GM12872 (cell line): Measurements from ENCODE around the gene DCDC2C.

ENCODE experiments used
- CTCF ChIP-seq: IDR thresholded peaks from 3 replicates; pipeline ENCODE4 v1.5.1; 2011; ENCODE audit warnings: low read depth, mild to moderate bottlenecking, low read length, moderate library complexity; ENCODE audit not compliant: insufficient read depth

DCDC2C gene

DNA sequence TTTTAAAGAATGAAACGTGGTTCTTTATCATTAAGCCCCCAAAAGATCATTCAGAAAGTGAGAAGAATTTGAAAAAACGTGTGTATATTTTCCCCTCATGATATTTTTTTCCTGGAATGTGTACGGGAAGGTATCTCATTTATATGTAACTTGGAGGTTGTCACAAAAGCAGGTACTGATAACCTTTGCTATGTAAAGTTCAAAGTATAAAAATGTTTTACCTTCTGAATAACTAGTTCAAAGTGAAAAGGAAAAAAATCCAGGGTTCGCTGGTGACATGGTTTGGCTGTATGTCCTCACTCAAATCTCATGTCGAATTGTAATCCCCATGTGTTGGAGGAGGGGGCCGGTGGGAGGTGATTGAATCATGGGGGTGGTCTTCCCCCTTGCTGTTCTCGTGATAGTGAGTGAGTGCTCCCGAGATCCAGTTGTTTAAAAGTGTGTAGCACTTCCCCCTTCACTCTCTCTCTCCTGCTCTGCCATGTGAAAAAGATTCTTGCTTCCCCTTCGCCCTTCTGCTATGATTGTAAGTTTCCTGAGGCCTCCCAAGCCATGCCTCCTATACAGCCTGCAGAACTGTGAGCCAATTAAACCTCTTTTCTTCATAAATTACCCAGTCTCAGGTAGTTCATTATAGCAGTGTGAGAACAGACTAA is 144.2 kb downstream of the DCDC2C start:
- TF ChIP-seq CTCF, result no peak

GRCh38 chr2:3848776-3849175 is 145.4 kb downstream of the DCDC2C start:
- no peak for TF ChIP-seq CTCF

GRCh38 chr2:3849213-3849612 is 145.8 kb downstream of the DCDC2C start:
- TF ChIP-seq CTCF, result no peak

DNA sequence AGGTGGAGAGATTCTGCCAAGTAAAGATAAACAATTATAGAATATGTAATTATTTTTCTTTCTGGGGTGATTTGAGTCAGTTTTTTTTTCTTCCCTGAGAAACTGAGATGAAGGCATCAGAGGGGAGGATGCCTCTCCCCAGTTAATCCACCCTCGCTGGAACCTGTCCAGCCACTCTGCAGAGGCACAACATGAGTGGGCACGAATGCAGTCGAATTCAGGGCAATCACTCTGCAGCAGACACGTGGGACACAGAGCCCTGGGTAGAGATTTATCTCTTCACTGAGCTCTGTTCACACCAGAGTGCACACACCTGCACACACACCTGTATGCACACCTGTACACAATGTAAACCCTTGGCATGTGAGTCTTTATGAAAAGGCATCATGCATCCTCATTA is 154.2 kb downstream of the DCDC2C start:
- TF ChIP-seq CTCF, result no peak

DNA sequence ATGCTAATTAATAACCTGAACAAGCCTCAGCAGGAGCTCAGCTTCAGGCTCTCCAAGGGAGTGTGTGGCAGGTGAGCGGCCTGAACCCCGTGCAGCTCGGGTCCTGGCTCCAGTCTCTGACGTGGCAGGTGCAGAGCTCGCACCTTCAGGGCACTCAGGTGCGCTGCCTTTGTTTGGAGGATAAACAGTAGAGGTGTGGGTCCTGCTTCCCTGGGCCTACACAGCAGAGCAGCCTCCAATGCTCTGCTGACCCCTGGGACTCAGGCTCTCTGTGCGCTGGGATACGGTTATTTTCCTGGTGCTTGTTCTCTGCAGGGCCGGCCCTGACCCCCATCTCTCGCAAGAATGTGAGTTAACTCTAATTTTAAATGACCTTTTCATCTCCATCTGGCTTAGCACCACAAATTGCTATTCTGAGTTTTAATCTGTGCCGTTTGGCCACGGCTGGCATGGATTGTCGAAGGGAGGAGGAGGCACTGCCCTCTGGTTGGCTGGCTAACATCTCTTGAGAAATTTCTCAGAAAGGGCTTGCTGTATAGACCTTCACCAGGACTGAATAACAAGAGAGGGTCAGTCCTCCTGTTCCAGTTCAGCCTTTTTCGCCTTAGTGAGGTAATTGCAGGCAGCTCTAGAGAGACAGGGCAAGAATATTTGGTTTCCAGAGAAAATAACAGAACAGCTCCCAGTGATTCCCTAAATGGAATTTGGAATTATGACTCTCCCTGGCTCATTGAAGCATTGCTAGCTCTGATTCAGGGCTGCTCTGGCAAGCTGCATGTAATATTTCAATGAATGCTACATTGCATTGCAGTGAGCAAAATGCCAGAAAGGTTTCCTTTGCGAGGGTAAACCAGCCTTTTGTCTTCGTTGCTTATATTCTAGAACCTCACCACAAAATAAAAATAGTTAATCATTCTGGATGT is 161.8 kb downstream of the DCDC2C start:
- TF ChIP-seq CTCF, result no peak

GRCh38 chr2:3867469-3867868 is 164.1 kb downstream of the DCDC2C start:
- no peak for TF ChIP-seq CTCF

- no peak for TF ChIP-seq CTCF
Measured at GRCh38 chr2:3868012-3868805, 164.8 kb downstream of the DCDC2C start.
